Measurements from ENCODE around the gene GNG12. TPM values are rescaled to one million over a fixed set of nuclear protein-coding genes. Genes with fewer than 3 reads are reported as not detected.
A peak's percentile ranks its signal among the peaks of the same experiment; 100 is the strongest.

The GNG12 gene
- total RNA-seq, 1 experiment from 2014 or later = 102 TPM

DNA sequence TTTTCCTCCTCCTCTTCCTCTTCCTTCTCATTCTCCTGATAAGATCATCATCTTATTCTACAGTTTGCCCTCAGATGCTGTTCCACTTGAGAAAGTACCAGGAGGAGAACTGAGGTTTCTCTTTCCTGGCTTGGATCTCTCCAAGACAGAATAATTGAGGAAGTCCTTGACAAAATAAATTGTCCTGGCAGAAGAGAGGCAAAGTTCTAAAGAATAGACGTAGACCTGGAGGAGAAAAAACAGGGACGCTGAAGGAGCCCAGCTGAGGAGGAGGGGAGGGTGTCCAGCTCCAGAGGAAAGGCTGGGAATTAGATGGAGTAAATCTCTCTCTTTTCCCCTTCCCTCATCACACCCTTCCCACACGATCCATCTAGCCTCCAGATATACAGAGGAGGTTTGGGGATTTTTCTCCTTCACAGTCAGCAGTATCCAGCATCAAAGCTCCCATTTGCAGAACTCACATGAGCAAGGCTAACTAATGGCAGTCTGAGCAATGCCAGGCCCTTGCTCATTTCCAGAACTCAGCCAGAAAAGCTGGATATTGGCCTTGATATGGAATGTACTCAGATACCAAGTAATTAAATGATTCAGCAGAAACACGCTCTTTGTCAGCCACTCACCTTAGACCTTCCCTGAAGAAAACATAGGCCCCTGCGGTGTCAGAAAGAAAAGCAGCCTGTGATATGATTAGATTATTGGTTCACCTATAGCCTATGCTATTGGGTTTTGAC is 5.1 kb upstream of the GNG12 start:
- Histone ChIP-seq H3K9me3 (ENCODE audit: insufficient read depth, low read depth) (no peaks in the 10 kb centered on the region), H3K4me1 (replicated peaks; ENCODE audit: insufficient read depth) (peaks cover 26% of the 10 kb centered on the region), H3K79me2 (ENCODE audit: low read depth) (no peaks in the 10 kb centered on the region), H2AFZ (no peak overlapping the region), H3K4me3 (no peak overlapping the region), H3K36me3 (ENCODE audit: low read depth) (no peaks in the 10 kb centered on the region), H3K27ac (no peak overlapping the region), H3K27me3 (ENCODE audit: insufficient read depth, low read depth) (no peaks in the 10 kb centered on the region), H3F3A (ENCODE audit: insufficient read depth, low read depth) (no peaks in the 10 kb centered on the region; the same call in 1 of the 2 replicates), H3K4me2 (0 out of 2 replicates have a peak overlapping the region, but pooled peaks have one; percentile 5), H4K20me1 (ENCODE audit: insufficient read depth) (no peaks in the 10 kb centered on the region), H3K9me2 (ENCODE audit: insufficient read depth) (no peaks in the 10 kb centered on the region)
- POLR2A ChIA-PET (ENCODE audit: unreplicated experiment) = interaction anchor here (0.6 kb wide), 1 partner anchor 15 kb away, joined by 3 read pairs; no protein-coding TSS in a partner anchor
- peak in 1 of 2 experiments; percentile 50 for DNase-seq
- BruUV-seq (replicated peaks) = no TSS peak
- CTCF ChIA-PET = interaction anchor here (1.0 kb wide), 1 partner anchor 72 kb away, joined by 3 read pairs; no protein-coding TSS in a partner anchor
- intact Hi-C loops (cut with micrococcal nuclease; ENCODE audit: unreplicated experiment) = loop anchor here (10.0 kb wide), 2 partner anchors 404 to 546 kb away; partner anchors contain the start of gene SERBP1
- TF ChIP-seq, protein P1, sequence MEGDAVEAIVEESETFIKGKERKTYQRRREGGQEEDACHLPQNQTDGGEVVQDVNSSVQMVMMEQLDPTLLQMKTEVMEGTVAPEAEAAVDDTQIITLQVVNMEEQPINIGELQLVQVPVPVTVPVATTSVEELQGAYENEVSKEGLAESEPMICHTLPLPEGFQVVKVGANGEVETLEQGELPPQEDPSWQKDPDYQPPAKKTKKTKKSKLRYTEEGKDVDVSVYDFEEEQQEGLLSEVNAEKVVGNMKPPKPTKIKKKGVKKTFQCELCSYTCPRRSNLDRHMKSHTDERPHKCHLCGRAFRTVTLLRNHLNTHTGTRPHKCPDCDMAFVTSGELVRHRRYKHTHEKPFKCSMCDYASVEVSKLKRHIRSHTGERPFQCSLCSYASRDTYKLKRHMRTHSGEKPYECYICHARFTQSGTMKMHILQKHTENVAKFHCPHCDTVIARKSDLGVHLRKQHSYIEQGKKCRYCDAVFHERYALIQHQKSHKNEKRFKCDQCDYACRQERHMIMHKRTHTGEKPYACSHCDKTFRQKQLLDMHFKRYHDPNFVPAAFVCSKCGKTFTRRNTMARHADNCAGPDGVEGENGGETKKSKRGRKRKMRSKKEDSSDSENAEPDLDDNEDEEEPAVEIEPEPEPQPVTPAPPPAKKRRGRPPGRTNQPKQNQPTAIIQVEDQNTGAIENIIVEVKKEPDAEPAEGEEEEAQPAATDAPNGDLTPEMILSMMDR (conservative IDR thresholded peaks at IDR 0.05) = no peak
- no peak for TF ChIP-seq EZH2 (IDR thresholded peaks at IDR 0.05; ENCODE audit: low read depth)

DNA sequence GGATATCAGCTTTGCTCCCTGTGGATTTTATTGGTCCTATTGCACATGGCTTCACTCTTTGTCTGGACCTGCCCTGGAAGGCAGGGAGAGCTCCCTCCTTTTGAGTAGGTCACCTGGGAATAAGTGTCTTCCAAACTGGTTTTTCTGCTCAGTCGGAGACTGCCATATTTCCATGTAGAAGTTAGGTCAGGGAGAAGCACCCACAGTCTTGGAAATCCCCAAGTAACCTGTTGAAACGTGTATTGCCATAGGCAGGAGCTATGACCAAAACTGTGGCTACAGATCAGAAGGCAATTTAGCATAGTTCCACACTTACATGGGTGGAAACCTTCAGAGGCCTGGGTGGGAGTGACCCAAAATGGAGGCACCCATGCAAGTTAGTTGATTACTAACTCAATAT is 3.5 kb upstream of the GNG12 start:
- Histone ChIP-seq H3K27ac (no peak overlapping the region), H3F3A (ENCODE audit: insufficient read depth, low read depth) (peaks cover 10% of the 10 kb centered on the region), H4K20me1 (ENCODE audit: insufficient read depth) (no peaks in the 10 kb centered on the region), H3K9me2 (ENCODE audit: insufficient read depth) (no peaks in the 10 kb centered on the region), H3K4me2 (no peak overlapping the region), H3K79me2 (ENCODE audit: low read depth) (peaks cover 11% of the 10 kb centered on the region), H3K4me1 (replicated peaks; ENCODE audit: insufficient read depth) (peaks cover 26% of the 10 kb centered on the region), H3K27me3 (ENCODE audit: insufficient read depth, low read depth) (no peaks in the 10 kb centered on the region), H3K9me3 (ENCODE audit: insufficient read depth, low read depth) (no peaks in the 10 kb centered on the region), H2AFZ (no peak overlapping the region), H3K4me3 (no peak overlapping the region), H3K36me3 (ENCODE audit: low read depth) (no peaks in the 10 kb centered on the region)
- DNase-seq = no peak
- TF ChIP-seq, protein P1 (conservative IDR thresholded peaks at IDR 0.05) = no peak
- no TSS peak for BruUV-seq (replicated peaks)
- intact Hi-C loops (cut with micrococcal nuclease; ENCODE audit: unreplicated experiment) = loop anchor here (10.0 kb wide), 2 partner anchors 402 to 548 kb away; partner anchors contain the start of gene SERBP1
- CTCF ChIA-PET = no interaction called here
- POLR2A ChIA-PET (ENCODE audit: unreplicated experiment) = interaction anchor here (0.6 kb wide), 1 partner anchor 45 kb away, joined by 3 read pairs; no protein-coding TSS in a partner anchor

DNA sequence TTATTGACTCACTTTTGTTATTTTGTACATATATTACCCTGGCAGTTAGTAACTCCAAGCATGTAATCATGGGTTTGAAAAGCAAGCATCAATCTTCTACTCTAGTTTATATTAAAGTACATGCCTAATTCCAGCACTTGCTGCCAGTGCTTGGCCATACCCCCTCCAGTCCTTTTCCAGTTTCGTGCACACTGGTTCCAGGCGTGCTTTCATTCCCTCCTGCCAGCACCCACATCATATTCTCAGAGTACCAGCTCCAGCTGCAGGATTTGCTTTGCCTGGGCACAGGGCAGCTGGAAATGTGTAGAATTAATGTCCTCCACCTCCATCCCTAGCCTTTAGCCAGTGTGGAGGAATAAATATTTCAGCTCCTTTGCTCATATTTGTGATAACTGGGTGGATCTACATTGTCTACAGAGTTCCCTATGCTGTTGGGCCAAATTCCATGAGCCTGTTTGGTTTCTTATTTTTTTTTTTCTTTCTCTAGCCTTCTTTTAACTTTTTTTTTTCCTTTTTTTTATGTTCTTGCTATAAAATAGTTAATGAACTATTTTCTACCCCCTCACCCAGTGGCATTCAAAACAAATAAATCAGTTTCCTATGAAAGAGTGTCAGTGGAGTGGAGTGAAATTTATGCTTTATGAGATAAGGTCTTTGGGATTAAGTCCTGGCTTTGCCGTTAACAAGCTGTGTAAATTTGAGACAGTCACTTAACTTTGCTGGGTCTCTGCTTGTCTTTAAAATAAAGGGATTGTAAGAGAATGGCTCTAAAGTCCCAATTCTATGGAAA is 2.6 kb upstream of the GNG12 start:
- Histone ChIP-seq H2AFZ (no peak overlapping the region), H3K79me2 (ENCODE audit: low read depth) (peaks cover 20% of the 10 kb centered on the region), H3K9me2 (ENCODE audit: insufficient read depth) (no peaks in the 10 kb centered on the region), H3K36me3 (ENCODE audit: low read depth) (no peaks in the 10 kb centered on the region), H3F3A (ENCODE audit: insufficient read depth, low read depth) (peaks cover 11% of the 10 kb centered on the region), H4K20me1 (ENCODE audit: insufficient read depth) (no peaks in the 10 kb centered on the region), H3K9me3 (ENCODE audit: insufficient read depth, low read depth) (no peaks in the 10 kb centered on the region), H3K4me3 (no peak overlapping the region), H3K4me2 (no peak overlapping the region), H3K4me1 (replicated peaks; ENCODE audit: insufficient read depth) (peaks cover 32% of the 10 kb centered on the region), H3K27ac (no peak overlapping the region), H3K27me3 (ENCODE audit: insufficient read depth, low read depth) (no peaks in the 10 kb centered on the region)
- no peak for TF ChIP-seq EZH2 (IDR thresholded peaks at IDR 0.05; ENCODE audit: low read depth)
- TF ChIP-seq, protein P1 (conservative IDR thresholded peaks at IDR 0.05) = no peak
- intact Hi-C loops (cut with micrococcal nuclease; ENCODE audit: unreplicated experiment) = loop anchor here (10.0 kb wide), 2 partner anchors 401 to 549 kb away; partner anchors contain the start of gene SERBP1
- POLR2A ChIA-PET (ENCODE audit: unreplicated experiment) = interaction anchor here (0.5 kb wide), 1 partner anchor 478 kb away, joined by 3 read pairs; no protein-coding TSS in a partner anchor
- no peak for DNase-seq
- no TSS peak for BruUV-seq (replicated peaks)
- CTCF ChIA-PET = no interaction called here

Measured in PC-9 (cell line).